ENCODE data around the gene PSRC1.

- TF ChIP-seq CTCF (IDR thresholded peaks at IDR 0.05) (no peak), POLR2A (IDR thresholded peaks at IDR 0.05) (no peak)
Observed at GRCh38 chr1:109255097-109255651, 27.8 kb downstream of the PSRC1 start.
